ENCODE data around the gene PALD1.

GRCh38 chr10:70432101-70432500 is 46.5 kb upstream of the PALD1 start:
- no peak for TF ChIP-seq CTCF (IDR thresholded peaks at IDR 0.05)
- no peak for TF ChIP-seq POLR2A (IDR thresholded peaks at IDR 0.05)
- no peak for TF ChIP-seq EP300 (IDR thresholded peaks at IDR 0.05; ENCODE audit: low read depth)
- TF ChIP-seq POLR2AphosphoS5 (IDR thresholded peaks at IDR 0.05), result no peak
